HuH-7 (cell line): Measurements from ENCODE around the gene CTRL.

ENCODE experiments used
- DNase-seq: peaks from one replicate; pipeline ENCODE4 v3.0.0; 2011; ENCODE audit warnings: low spot score

CTRL gene

GRCh38 chr16:67963292-67963661 lies 31.6 kb upstream of the CTRL start:
- no peak for DNase-seq

DNA sequence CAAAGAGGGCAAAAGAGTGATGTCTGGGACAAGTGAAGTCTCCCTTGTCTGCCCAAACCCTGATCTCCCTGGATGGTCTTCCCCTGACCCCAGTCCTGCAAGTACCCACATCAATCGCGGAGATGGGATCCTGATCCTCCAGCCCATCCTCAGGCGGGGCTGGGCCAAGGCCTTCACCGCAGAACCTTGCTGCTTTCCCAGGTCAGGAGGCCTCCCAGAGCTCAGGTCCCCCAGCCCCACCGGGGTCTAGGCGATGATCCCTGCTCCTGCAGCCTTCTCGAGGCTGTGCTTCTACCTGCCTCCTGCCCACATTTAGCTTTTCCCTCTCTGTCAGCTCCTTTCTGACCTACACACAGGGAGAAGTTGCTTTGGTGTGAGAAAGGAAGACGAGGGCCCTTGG lies 30.5 kb upstream of the CTRL start:
- no peak for DNase-seq

GRCh38 chr16:67961551-67961957 lies 29.9 kb upstream of the CTRL start:
- DNase-seq: no peak

- DNase-seq: no peak
Measured at GRCh38 chr16:67959536-67960329, 28.1 kb upstream of the CTRL start.

- DNase-seq: no peak
Measured at GRCh38 chr16:67957622-67958021, 26.0 kb upstream of the CTRL start.

DNA sequence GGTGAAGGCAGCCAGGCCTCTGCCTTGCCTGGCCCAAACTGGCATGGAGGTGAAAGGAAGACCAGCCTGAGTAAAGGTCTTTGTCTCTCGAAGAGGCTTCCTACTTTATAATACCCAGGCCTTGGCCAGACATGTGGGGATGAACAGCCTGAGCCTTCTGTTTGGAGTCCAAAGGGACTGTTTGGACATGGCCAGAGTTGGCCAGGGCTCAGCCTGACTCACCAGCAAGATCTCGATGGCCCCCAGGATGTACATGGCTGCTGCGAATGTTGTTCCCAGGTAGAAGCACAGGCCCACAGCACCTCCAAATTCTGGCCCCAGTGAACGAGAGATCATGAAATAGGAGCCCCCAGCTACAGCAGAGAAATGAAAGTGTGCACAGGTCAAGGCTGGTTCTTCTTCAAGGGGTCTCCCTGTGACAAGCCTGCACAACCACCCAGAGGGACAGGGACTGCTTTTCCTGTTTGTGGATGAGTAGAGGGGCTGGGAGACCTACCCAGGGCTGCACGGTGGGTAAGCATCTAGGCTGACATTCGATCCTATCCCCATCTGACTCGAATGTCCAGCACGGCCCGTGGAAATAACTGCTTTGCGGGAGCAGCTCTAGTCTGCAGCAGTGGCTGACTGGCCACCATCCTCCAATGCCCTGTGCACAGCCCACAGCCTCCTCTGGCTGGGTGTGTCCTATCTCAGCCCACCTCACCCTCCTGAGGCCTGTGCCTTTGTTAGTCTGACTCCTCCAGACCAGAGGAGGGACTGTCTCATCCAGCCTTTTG lies 22.9 kb upstream of the CTRL start:
- no peak for DNase-seq

- DNase-seq: no peak
Measured at GRCh38 chr16:67953641-67954375, 22.1 kb upstream of the CTRL start.

- DNase-seq: no peak
Measured at GRCh38 chr16:67951485-67951884, 19.8 kb upstream of the CTRL start.

DNA sequence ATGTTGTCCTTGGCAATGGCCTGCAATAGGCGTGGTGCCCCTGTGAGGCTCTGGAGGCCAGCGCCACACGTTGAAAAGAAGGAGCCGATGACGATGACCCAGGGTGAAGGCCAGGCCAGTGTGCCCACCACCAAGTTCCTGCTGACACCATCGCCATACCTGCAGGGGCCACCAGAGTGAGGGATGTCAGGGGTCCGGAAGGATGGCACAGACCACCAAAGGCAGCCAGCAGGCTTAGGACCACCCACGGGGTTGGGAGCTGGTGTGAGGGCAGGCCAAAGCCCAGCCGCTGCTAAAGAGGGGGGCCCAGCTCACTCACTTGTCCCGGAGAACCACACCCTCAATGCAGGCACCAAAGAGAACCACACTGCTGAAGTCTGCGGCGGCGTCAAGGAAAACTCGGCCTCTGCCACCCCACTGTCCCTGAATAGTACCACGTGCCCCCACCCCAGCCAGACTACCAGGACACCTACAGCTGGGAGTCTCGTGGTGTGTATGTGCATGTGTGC lies 18.7 kb upstream of the CTRL start:
- no peak for DNase-seq

DNA sequence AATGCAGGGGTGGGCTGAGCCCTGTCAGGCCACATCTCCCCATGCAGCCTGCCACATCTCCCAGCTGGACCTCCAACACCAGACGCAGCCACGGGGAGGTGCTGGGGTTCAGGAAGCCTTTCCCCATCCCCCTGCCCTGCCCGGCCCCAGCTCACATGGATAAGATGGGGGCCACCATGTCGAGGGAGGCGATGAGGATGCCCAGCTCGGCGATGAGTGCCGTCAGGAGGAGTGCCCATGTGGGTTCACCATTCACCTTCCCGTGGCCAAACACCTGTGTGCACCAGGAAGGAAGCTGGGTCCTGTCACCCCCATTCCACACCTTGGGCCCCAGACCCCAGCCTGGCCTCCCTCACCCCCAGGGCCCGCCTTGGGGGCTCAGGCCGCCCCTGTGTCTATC lies 18.0 kb upstream of the CTRL start:
- DNase-seq: no peak

- DNase-seq: no peak
Measured at GRCh38 chr16:67948015-67948414, 16.4 kb upstream of the CTRL start.

DNA sequence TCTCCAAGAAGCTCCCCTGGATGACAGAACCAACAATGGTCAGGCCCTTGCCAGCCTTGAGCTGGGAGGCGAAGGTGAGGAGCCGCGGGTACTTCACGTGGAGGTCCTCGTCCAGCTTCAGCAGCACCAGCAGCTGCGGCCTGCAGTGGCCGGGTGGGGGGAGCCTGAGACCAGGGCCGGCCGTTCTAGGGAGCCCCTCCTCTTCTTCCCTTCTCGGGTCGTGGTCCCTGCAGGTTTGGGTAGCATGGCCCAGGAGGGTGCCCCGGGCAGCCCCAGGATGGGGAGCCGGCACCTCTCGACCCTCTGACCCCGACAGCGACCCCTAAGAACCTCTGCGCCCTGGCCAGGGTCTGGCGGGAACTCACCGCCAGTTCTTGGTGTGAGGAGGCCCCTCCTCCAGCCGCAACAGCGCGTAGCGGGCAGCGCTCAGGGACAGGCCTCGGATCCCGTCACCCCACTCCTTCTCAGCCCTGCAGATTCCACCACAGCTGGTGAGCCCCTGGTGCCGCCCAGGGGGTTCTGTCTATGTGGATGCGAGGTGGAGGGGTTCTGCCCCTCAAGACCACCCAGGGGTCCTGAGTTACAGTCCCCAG lies 15.4 kb upstream of the CTRL start:
- no peak for DNase-seq

GRCh38 chr16:67946128-67946569 lies 14.5 kb upstream of the CTRL start:
- no peak for DNase-seq

DNA sequence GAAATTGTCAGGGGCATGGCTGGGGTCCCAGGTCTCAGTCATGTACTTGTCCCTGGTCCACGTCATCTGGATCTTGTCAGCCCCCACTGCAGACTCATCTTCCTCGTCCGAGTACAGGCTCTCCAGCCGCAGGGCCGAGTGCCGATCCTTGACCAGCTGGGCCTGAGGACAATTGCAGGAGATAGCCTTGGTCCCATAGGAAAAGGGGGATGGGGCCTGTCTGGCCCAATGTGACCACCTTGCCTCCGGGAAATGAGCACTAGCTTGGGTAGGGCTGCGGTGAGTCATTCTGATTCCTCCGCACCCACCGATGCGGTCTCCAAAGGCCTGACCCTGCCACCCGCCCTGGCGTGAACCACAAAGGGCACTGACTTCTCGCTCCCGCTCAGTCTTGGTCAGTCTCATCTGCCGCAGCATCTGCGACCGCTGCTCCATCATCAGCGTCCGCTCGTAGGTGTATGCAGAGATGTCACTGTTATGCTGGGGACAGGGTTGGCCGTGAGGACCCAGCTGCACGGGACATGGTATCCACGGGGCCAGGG lies 13.8 kb upstream of the CTRL start:
- no peak for DNase-seq

DNA sequence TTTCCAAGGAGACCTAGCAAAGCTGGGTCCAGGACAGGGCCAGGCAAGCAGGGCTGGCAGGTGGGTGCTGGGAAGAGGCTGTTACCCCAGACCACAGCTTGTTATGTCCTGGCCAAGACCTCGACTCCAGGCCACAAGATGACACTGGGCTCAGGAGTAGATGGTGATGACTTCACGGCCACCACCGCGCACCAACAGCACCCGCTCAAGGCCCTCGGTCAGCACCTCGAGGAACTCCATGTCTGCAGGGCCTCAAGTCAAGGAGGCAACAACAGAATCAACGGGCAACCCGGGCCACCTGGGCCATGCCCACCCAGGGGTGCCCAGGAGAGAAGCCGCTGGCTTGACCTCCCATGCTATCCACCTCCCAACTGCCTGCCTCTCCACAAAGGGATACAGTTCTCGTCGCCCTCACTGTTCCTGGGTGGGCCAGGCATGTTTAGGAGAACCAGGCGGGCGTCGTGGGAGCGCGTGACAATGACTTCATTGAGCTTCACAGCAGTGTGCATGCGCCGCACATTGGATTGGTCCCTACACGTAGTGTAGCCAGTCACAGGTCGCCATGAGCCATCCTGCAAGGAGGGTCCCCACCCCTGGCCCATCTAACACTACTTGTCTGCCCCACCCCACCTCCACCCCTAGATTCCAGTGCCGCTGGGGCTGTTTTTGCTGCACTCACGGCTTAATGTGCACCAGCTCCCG lies 13.2 kb upstream of the CTRL start:
- DNase-seq: no peak

DNA sequence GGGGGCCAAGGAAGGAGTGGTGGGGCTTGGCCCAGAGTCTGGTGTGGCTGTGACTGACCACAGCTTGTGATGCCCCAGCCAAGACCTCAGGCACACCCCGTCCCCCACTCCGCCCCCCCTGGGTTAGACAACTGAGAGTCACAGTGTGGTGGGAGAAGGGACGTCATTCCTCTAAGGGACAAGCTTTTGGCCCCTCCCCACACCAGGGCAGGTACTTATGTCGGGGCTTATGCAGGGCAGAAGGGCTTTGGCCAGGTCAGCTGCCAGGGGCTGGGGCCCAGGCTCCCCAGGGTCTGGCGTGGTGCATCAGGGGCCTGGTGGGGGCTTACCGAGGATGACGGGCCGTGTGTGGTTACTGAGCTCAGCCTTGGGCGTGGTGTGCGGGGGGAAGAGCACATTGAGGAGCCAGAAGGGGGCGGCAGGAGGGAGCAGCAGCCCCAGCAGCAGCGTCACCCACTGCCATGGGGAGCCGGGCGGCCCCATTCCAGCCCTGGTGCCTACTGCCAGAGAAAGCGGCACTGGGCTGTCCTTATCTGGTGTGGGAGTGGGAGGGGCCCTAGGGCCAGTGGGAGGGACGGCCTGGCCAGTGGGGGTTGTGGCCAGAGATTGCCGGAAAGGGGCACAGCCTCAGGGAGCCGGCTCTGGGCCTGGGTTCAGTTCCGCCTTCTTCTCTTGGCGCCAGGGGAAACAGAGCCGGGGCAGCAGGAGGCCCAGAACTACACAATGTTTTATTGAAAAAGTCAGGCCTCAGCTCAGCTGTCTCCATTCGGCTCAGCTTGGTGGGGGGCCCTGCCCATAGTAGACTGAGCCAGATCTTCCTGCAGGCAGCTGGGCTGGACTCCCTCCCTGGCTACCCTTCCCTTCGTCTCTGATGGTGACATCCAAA lies 12.2 kb upstream of the CTRL start, which contains the start of gene LCAT:
Gene LCAT (minus strand): TSS at position 502 of the 886 bp plus-strand sequence. CDS start 19 bp downstream, at position 483.
- no peak for DNase-seq

- no peak for DNase-seq
Measured at GRCh38 chr16:67943256-67943618, 11.6 kb upstream of the CTRL start.

GRCh38 chr16:67942510-67943255 lies 11.0 kb upstream of the CTRL start:
- DNase-seq: no peak

GRCh38 chr16:67942200-67942509 lies 10.5 kb upstream of the CTRL start:
- DNase-seq: peak; percentile 96
